Sigmoid colon (tissue), 7 donors: ENCODE measurements around the gene L3MBTL1. TPM values are rescaled to one million over a fixed set of nuclear protein-coding genes. Genes with fewer than 3 reads are reported as not detected.

Experiments
- DNase-seq: peaks from one replicate; pipeline ENCODE4 v3.0.0-alpha.2; 2019
- H3K27ac ChIP-seq, 4 donors: fragments of 200-600 bp; sonication (generic); one replicate each; pipeline ENCODE4 v1.5.1; 2016 to 2019; ENCODE audit warnings: mild to moderate bottlenecking in 1 of 4
- H3K27me3 ChIP-seq, 3 donors: fragments of 200-600 bp; sonication (generic); one replicate each; pipeline ENCODE4 v1.5.1; 2019; ENCODE audit warnings: mild to moderate bottlenecking in 1 of 3
- H3K36me3 ChIP-seq, 4 donors: fragments of 200-600 bp; sonication (generic); one replicate each; pipeline ENCODE4 v1.5.1; 2016 to 2019
- H3K4me1 ChIP-seq, 4 donors: fragments of 200-600 bp; sonication (generic); one replicate each; pipeline ENCODE4 v1.5.1; 2017 to 2019
- H3K4me3 ChIP-seq, 4 donors: fragments of 200-600 bp; sonication (generic); one replicate each; pipeline ENCODE4 v1.5.1; 2017 to 2019; ENCODE audit warnings: mild to moderate bottlenecking in 2 of 4, moderate library complexity in 1 of 4
- H3K9me3 ChIP-seq, 4 donors: fragments of 200-600 bp in 3 of 4; sonication (generic) in 3 of 4; one replicate each; pipeline versions ENCODE4 v1.5.1 to v1.6.1; 2013 to 2019
- EP300 ChIP-seq, 4 donors: sonication (generic); formaldehyde crosslinking; IDR thresholded peaks; one replicate each; pipeline ENCODE4 v1.6.1; 2017; ENCODE audit warnings: antibody characterized with exemption in 4 of 4
- POLR2A ChIP-seq, 2 donors: fragments of 450-650 bp; IDR thresholded peaks; one replicate each; pipeline ENCODE4 v1.6.1; 2016; ENCODE audit warnings: antibody characterized with exemption in 2 of 2, mild to moderate bottlenecking in 2 of 2, moderate library complexity in 2 of 2
- POLR2AphosphoS5 ChIP-seq, 4 donors: sonication (generic); formaldehyde crosslinking; IDR thresholded peaks; one replicate each; pipeline ENCODE4 v1.6.1; 2017; ENCODE audit warnings: antibody characterized with exemption in 4 of 4
- WGBS, 2 donors: extraction: QIAGEN DNeasy Blood & Tissue Kit; methylation state at CpG; one replicate each; pipeline ENCODE4 v1.1.7; 2013; 5-methylcytosine and 5-hydroxymethylcytosine counted together
- intact Hi-C: fragments of 100-400 bp; cut with DNase I; formaldehyde crosslinking; loops from one replicate; pipeline ENCODE4 v1.15.1; 2023
- polyA plus RNA-seq, 3 donors: library from polyadenylated mRNA; stranded (reverse); fragments of 200-250 nt; gene quantifications; one replicate each; pipeline ENCODE4 v1.2.3, GENCODE V29; 2013
- total RNA-seq, 4 donors: library from RNA; depleted of rRNA; stranded (reverse); fragments of >200 nt; gene quantifications; one replicate each; pipeline ENCODE4 v1.1.0, GENCODE V29; 2016
- TF ChIP-seq, protein P1 (sequence below), 4 experiments: fragments of 450-650 bp in 3 of 4; fragments of 200-600 bp in 1 of 4; IDR thresholded peaks; one replicate each; pipeline ENCODE4 v1.5.1; 2016 to 2019; ENCODE audit warnings: antibody characterized with exemption in 4 of 4, mild to moderate bottlenecking in 3 of 4, moderate library complexity in 2 of 4
- donor health status: healthy with polysubstance abuse.
- donor health status: Bipolar disorder and iron deficiency.
- donor health status: healthy.

L3MBTL1 gene
- total and polyA plus RNA-seq, 7 donors: 0.46 to 26.9 (median 9.0) TPM

DNA sequence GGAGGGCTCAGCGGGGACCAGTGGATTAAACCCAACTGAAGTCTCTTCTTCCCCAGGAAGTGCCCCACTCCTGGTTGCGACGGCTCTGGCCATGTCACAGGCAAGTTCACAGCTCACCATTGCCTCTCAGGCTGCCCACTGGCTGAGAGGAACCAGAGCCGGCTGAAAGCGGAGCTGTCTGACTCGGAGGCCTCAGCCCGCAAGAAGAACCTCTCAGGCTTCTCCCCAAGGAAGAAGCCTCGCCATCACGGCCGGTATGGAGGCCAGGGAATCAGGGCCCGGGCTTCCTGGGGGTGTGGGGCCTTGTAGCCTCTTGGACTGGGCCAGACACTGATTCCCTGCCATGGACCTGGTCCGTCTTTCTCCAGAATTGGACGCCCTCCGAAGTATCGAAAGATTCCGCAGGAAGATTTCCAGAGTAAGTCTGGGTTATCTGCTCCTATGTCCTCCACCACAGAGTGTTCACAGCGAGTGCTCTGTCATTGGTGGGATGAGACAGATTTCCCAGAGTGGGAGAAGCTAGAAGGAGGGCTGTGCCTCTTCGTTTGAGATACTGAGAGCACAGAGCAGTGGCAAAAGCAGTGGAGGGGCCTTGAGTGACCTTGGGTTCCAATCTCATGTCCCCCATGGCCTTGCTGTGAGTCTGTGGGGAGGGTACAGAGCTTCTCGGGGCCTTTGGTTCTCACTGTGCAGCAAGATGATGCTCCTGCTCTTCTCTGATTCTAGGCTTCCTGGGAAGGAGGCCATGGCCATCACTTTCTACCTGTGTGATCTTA, 28.7 kb downstream of the L3MBTL1 start:
- Histone ChIP-seq H3K27me3 (no peaks in the 10 kb centered on the region), H3K9me3 (no peaks in the 10 kb centered on the region), H3K27ac (no peak overlapping the region), H3K4me1 (no peaks in the 10 kb centered on the region), H3K4me3 (no peak overlapping the region), H3K36me3 (peaks cover 0 to 38% (median 4%) of the 10 kb centered on the region in 4 donors)
- no peak for DNase-seq
- 94 to 95% methylated on average over 19 of the region's 19 CpGs for WGBS, 2 donors
- TF ChIP-seq, protein P1, sequence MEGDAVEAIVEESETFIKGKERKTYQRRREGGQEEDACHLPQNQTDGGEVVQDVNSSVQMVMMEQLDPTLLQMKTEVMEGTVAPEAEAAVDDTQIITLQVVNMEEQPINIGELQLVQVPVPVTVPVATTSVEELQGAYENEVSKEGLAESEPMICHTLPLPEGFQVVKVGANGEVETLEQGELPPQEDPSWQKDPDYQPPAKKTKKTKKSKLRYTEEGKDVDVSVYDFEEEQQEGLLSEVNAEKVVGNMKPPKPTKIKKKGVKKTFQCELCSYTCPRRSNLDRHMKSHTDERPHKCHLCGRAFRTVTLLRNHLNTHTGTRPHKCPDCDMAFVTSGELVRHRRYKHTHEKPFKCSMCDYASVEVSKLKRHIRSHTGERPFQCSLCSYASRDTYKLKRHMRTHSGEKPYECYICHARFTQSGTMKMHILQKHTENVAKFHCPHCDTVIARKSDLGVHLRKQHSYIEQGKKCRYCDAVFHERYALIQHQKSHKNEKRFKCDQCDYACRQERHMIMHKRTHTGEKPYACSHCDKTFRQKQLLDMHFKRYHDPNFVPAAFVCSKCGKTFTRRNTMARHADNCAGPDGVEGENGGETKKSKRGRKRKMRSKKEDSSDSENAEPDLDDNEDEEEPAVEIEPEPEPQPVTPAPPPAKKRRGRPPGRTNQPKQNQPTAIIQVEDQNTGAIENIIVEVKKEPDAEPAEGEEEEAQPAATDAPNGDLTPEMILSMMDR (IDR thresholded peaks at IDR 0.05): no peak
- TF ChIP-seq POLR2A (IDR thresholded peaks at IDR 0.05) (no peak), POLR2AphosphoS5 (IDR thresholded peaks at IDR 0.05) (no peak), EP300 (IDR thresholded peaks at IDR 0.05) (no peak)
- intact Hi-C loops: loop anchor here (5.0 kb wide), 1 partner anchor 546 kb away; no protein-coding TSS in a partner anchor

DNA sequence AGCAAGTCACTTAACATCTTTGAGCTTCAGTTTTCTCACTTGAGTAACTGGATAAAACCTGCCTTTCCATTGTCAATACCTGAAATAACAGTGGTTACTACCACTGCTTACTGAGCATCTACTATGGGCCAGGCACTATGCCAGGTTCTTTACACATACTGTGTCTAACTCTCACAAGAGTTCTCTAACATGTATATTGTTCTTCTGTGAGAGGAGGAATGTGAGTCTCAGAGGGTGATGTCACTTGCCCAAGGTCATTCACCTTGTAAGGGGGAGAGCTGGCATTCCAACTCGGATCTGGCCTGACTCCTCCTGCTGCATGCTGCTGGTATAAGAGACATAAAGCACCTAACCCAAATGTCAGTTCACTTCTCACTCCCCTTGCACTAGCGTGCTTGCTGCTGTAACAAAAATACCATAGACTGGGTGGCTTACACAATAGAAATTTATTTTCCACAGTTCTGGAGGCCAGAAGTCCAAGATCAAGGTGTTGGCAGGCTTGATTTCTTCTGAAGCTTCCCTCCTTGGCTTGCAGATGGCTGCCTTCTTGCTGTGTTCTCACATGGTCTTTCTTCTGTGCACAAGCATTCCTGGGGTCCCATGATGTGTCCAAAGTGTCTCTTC, 29.4 kb downstream of the L3MBTL1 start:
- no peak for TF ChIP-seq EP300 (IDR thresholded peaks at IDR 0.05)
- TF ChIP-seq POLR2A (IDR thresholded peaks at IDR 0.05): no peak
- TF ChIP-seq POLR2AphosphoS5 (IDR thresholded peaks at IDR 0.05): no peak
- TF ChIP-seq, protein P1 (IDR thresholded peaks at IDR 0.05): no peak
- Histone ChIP-seq H3K4me3 (no peak overlapping the region), H3K27me3 (no peaks in the 10 kb centered on the region), H3K36me3 (peaks cover 0 to 38% (median 4%) of the 10 kb centered on the region in 4 donors), H3K9me3 (no peaks in the 10 kb centered on the region), H3K4me1 (no peaks in the 10 kb centered on the region), H3K27ac (no peak overlapping the region)
- DNase-seq: no peak
- intact Hi-C loops: loop anchor here (5.0 kb wide), 1 partner anchor 545 kb away; no protein-coding TSS in a partner anchor
- 66 to 82% methylated on average over 2 of the region's 2 CpGs for WGBS, 2 donors

- intact Hi-C loops: loop anchor here (2.0 to 5.0 kb wide), 2 partner anchors 53 to 544 kb away; partner anchors contain the start of gene IFT52
- TF ChIP-seq, protein P1 (IDR thresholded peaks at IDR 0.05): peak; percentile 45 to 89 (median 77)
- no peak for TF ChIP-seq EP300 (IDR thresholded peaks at IDR 0.05)
- Histone ChIP-seq H3K4me3 (no peak overlapping the region), H3K27me3 (no peaks in the 10 kb centered on the region), H3K36me3 (peaks cover 0 to 38% (median 4%) of the 10 kb centered on the region in 4 donors), H3K9me3 (no peaks in the 10 kb centered on the region), H3K4me1 (no peaks in the 10 kb centered on the region), H3K27ac (no peak overlapping the region)
- no peak for DNase-seq
- 25 to 45% methylated on average over 4 of the region's 4 CpGs for WGBS, 2 donors
These were observed 30.7 kb downstream of the L3MBTL1 start for GRCh38 chr20:43537921-43538877.

DNA sequence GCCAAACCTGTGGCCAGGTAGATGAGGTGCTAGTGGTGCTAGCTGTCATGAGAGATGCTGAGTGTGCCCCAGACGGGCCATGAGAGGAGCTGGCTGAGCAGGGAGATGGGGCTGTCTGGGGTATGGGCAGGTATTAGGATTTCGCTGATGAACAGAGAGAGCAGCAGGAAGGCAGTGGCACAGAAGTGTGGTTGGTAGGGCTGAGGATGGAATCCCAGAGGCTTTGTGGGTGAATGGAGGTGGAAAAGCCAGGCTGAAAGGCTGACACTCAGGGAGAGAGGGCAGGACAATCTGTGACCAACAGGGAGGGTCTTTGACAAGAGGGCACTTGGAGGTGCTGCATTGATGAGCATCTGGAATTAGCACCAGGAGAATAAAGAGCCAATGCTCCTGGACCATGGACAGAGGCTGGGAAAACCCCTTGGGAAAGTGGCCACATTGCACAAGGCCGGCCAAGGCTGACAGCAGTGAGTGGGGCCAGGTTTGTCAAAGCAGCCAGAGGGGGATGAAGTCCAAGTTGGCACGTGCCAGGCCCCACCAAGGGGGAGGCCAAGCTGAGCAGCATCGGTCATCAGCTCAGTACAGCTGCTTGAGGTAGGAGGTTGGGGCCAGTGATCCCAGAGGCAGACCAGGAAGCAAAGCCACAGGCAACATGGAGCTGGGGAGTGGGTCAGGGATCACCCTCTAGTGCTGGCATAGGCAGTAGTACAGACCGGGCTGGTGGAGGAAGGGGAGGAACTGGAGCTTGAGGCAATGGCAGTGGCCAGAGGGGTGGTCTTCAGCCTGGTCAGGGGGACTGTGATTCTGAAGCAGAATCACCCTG, 31.6 kb downstream of the L3MBTL1 start:
- TF ChIP-seq, protein P1 (IDR thresholded peaks at IDR 0.05): no peak
- TF ChIP-seq EP300 (IDR thresholded peaks at IDR 0.05) (no peak), POLR2AphosphoS5 (IDR thresholded peaks at IDR 0.05) (no peak), POLR2A (IDR thresholded peaks at IDR 0.05) (no peak)
- no peaks in the 10 kb centered on the region for H3K27me3 ChIP-seq
- DNase-seq: no peak
- H3K9me3 ChIP-seq: no peaks in the 10 kb centered on the region
- intact Hi-C loops: loop anchor here (2.0 to 5.0 kb wide), 2 partner anchors 52 to 543 kb away; partner anchors contain the start of gene IFT52
- WGBS, 2 donors: 77 to 78% methylated on average over 6 of the region's 6 CpGs
- no peaks in the 10 kb centered on the region for H3K4me1 ChIP-seq
- H3K27ac ChIP-seq: no peak overlapping the region
- no peak overlapping the region for H3K4me3 ChIP-seq
- peaks cover 0 to 38% (median 4%) of the 10 kb centered on the region in 4 donors for H3K36me3 ChIP-seq
